ENCODE results near the gene CNDP1. TPM values are rescaled to one million over a fixed set of nuclear protein-coding genes. Genes with fewer than 3 reads are reported as not detected.

Gene CNDP1
- total RNA-seq, 4 donors from 2014 or later: 0.53 TPM; not detected in 3

DNA sequence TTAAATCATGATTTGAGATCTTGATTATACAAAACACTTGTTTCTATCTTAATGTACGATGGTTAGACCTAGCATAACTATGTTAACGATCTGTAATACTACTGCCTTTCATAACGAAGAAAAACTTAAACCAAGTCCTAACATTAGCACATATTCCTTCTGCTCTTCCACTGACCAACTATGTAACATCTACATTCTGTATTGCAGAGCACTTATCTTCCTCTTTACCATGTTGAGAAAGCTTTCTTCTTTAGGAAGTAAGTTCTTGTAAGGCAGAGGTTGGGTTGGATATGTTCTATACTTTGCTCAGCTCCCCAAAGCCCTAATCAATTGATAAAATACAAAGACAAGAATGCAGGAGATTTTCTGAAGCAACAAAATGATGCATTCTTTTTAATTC is 55.5 kb downstream of the CNDP1 start:
- Histone ChIP-seq H3K4me1 (peaks cover 0 to 2% (median 0%) of the 10 kb centered on the region in 4 donors), H3K36me3 (peaks cover 0 to 10% (median 0%) of the 10 kb centered on the region in 3 donors), H3K4me3 (no peak overlapping the region), H3K27me3 (no peaks in the 10 kb centered on the region), H3K27ac (no peak overlapping the region), H3K9me3 (no peaks in the 10 kb centered on the region)
- no peak for TF ChIP-seq POLR2A (IDR thresholded peaks at IDR 0.05)
- TF ChIP-seq, protein P1, sequence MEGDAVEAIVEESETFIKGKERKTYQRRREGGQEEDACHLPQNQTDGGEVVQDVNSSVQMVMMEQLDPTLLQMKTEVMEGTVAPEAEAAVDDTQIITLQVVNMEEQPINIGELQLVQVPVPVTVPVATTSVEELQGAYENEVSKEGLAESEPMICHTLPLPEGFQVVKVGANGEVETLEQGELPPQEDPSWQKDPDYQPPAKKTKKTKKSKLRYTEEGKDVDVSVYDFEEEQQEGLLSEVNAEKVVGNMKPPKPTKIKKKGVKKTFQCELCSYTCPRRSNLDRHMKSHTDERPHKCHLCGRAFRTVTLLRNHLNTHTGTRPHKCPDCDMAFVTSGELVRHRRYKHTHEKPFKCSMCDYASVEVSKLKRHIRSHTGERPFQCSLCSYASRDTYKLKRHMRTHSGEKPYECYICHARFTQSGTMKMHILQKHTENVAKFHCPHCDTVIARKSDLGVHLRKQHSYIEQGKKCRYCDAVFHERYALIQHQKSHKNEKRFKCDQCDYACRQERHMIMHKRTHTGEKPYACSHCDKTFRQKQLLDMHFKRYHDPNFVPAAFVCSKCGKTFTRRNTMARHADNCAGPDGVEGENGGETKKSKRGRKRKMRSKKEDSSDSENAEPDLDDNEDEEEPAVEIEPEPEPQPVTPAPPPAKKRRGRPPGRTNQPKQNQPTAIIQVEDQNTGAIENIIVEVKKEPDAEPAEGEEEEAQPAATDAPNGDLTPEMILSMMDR (IDR thresholded peaks at IDR 0.05): no peak
- no peak for DNase-seq

DNA sequence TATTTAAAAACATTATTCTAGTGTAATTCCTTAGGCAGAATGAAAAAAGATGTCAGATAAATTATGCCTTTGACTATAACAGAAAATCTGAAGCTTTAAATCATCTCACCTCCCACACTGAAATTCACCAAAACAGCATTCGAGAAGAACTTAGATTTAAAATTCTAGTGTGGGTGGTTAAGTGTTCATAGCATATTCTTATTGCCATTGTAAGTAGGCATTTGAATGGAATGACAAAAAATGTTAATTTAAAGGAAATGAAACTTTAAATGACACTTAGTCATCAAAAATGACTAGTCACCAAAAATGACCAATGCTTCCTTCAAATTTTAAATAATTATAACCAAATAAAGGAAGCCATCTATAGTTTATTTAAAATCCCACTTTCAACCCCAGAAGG is 56.4 kb downstream of the CNDP1 start:
- H3K4me1 ChIP-seq: peaks cover 0 to 6% (median 0%) of the 10 kb centered on the region in 4 donors
- no peak overlapping the region for H3K27ac ChIP-seq
- DNase-seq: no peak
- TF ChIP-seq, protein P1 (IDR thresholded peaks at IDR 0.05): no peak
- no peak for TF ChIP-seq POLR2A (IDR thresholded peaks at IDR 0.05)
- H3K36me3 ChIP-seq: peaks cover 0 to 10% (median 0%) of the 10 kb centered on the region in 3 donors
- H3K27me3 ChIP-seq: no peaks in the 10 kb centered on the region
- H3K4me3 ChIP-seq: no peak overlapping the region
- H3K9me3 ChIP-seq: no peaks in the 10 kb centered on the region

DNA sequence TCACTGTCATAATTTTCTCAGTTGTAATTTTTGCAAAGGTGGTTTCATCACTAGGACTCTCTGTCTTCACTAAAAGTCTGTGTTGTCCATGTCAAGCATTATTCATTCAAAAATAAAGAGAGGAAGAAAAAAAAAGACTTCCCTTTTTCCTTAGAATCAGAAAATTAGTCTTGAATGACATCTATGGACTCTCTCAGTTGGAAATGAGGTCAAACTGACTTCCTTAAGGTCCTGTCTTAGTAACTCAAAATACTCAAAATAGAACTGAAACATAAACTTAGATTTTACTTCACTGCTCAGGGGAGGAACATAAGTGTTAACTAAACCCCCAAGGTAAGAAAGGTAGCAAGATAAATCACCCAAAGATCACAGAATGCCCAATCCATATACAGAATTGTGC is 61.1 kb downstream of the CNDP1 start:
- Histone ChIP-seq H3K4me3 (no peak overlapping the region), H3K4me1 (peaks cover 0 to 19% (median 4%) of the 10 kb centered on the region in 4 donors), H3K36me3 (peaks cover 0 to 10% (median 0%) of the 10 kb centered on the region in 3 donors), H3K27me3 (no peaks in the 10 kb centered on the region), H3K27ac (no peak overlapping the region), H3K9me3 (no peaks in the 10 kb centered on the region)
- TF ChIP-seq POLR2A (IDR thresholded peaks at IDR 0.05): no peak
- TF ChIP-seq, protein P1 (IDR thresholded peaks at IDR 0.05): no peak
- DNase-seq: no peak

DNA sequence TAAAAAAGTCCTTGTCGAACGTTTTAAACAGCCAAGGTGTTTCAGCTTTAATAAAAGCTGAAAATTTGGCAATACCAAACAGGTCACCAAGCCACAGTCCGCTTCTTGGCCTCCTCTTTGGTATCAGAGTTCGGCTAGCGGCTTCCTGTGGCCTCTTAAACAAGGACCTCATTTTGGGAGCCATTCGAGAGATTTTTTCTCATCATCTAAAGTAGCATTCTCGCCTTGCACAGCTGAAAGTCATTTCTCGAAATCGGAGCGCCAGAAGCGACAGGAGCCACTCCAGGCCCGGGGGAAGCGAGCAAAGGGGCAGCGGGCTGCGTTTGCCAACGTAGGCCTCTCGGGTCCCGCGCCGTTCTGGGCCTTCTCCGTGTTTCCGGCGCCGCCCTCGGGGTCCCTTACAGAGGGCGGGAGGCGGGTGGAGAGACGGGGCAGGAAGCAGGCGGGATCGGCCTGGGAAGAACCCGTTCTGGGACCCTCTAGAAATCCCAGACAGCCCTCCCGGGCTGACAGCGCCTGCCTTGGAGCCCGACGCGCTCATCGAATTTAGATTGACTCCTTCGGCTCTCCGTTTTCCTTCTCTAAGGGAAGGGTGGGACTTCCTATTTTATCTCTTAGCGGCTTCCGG is 62.8 kb downstream of the CNDP1 start:
- Histone ChIP-seq H3K9me3 (no peaks in the 10 kb centered on the region), H3K4me3 (peak overlapping the region; percentile 80 to 97 (median 90)), H3K27ac (peak overlapping the region; percentile 96 to 100 (median 98)), H3K27me3 (no peaks in the 10 kb centered on the region), H3K36me3 (peaks cover 0 to 10% (median 0%) of the 10 kb centered on the region in 3 donors), H3K4me1 (peaks cover 0 to 19% (median 4%) of the 10 kb centered on the region in 4 donors)
- peak in 1 of 2 donors; percentile 47 for TF ChIP-seq POLR2A (IDR thresholded peaks at IDR 0.05)
- TF ChIP-seq, protein P1 (IDR thresholded peaks at IDR 0.05): no peak
- peak; percentile 77 to 86 (median 85) for DNase-seq

DNA sequence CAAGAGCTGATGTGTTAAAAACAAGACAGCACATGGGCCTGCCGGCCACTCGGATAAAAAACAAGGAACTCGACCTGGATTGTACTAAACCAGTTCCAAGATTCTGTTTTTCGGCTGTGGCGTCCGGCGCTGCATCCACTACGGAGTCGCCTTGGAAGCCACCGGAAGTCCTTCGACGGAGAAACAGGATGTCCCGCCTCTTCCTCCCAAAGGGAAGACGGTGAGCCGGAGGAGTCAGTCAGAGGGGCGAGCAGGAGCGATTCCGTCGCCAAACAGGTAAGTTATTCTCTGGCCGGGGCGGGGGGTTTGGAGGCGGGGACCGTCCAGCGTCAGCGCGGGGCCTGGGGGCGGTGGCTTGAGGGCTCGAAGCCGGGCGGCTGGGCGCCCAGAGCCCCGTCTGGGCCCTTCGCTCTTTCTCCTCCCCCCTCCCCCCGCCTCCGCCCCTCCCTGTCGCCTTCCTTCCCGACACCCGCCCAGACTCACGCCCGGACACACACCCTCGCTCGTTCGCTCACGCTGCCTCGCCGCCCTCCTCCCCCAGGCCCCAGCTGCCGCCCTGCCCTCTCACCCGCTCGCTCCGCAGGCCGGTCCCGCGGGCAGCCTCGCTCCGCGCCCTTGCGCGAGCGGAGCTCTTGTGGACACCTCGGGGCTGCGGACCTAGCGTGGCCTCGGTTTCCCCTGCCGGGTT is 63.5 kb downstream of the CNDP1 start, which contains the start of gene ZNF407:
Gene ZNF407, plus strand, starts transcription at position 209 of the 688 bp plus-strand sequence. CDS start 33,150 bp downstream, outside the sequence.
- Histone ChIP-seq H3K27me3 (no peaks in the 10 kb centered on the region), H3K27ac (peak within 1 kb of the TSS; percentile 96 to 100 (median 98)), H3K4me1 (peaks cover 0 to 19% (median 4%) of the 10 kb centered on the region in 4 donors), H3K36me3 (peaks cover 0 to 9% (median 0%) of the 10 kb centered on the region in 3 donors), H3K4me3 (peak within 1 kb of the TSS; percentile 80 to 97 (median 90)), H3K9me3 (no peaks in the 10 kb centered on the region)
- TF ChIP-seq, protein P1 (IDR thresholded peaks at IDR 0.05): no peak
- peak; percentile 27 to 53 for TF ChIP-seq POLR2A (IDR thresholded peaks at IDR 0.05)
- DNase-seq: peak; percentile 84 to 94 (median 94)
